Neutrophil (primary cell): Measurements from ENCODE around the gene ZFP69B.
A peak's percentile ranks its signal among the peaks of the same experiment; 100 is the strongest.

ENCODE experiments used
- H3K27ac ChIP-seq: fragments of 200-600 bp; sonication (generic); 2 replicates; pipeline ENCODE4 v1.5.1; 2016; ENCODE audit warnings: mild to moderate bottlenecking, moderate library complexity
- H3K27me3 ChIP-seq: fragments of 200-600 bp; sonication (generic); 2 replicates; pipeline ENCODE4 v1.6.0; 2016; ENCODE audit warnings: mild to moderate bottlenecking
- H3K36me3 ChIP-seq: fragments of 200-600 bp; sonication (generic); 2 replicates; pipeline ENCODE4 v1.5.1; 2017
- H3K4me1 ChIP-seq, 2 experiments: fragments of 200-600 bp in 1 of 2; sonication (generic) in 1 of 2; 1 replicate in 1 of 2; 2 replicates in 1 of 2; pipeline versions ENCODE4 v1.5.1 to v1.6.1; 2013 to 2016; ENCODE audit warnings: low read depth in 1 of 2, low read length in 1 of 2, mild to moderate bottlenecking in 1 of 2, moderate library complexity in 1 of 2; ENCODE audit not compliant: control insufficient read depth in 1 of 2, insufficient read depth in 1 of 2
- H3K4me3 ChIP-seq, 2 experiments: fragments of 200-600 bp in 1 of 2; sonication (generic) in 1 of 2; 1 replicate in 1 of 2; 2 replicates in 1 of 2; pipeline ENCODE4 v1.5.1; 2013 to 2016; ENCODE audit warnings: low read depth in 1 of 2, low read length in 1 of 2, mild to moderate bottlenecking in 1 of 2, moderate library complexity in 1 of 2
- H3K9me3 ChIP-seq: fragments of 200-600 bp; sonication (generic); 2 replicates; pipeline ENCODE4 v1.5.1; 2016
- TF ChIP-seq, protein P1 (sequence below): fragments of 200-600 bp; sonication (generic); IDR thresholded peaks from 2 replicates; pipeline ENCODE4 v1.5.1; 2016; ENCODE audit warnings: antibody characterized with exemption

Gene ZFP69B

DNA sequence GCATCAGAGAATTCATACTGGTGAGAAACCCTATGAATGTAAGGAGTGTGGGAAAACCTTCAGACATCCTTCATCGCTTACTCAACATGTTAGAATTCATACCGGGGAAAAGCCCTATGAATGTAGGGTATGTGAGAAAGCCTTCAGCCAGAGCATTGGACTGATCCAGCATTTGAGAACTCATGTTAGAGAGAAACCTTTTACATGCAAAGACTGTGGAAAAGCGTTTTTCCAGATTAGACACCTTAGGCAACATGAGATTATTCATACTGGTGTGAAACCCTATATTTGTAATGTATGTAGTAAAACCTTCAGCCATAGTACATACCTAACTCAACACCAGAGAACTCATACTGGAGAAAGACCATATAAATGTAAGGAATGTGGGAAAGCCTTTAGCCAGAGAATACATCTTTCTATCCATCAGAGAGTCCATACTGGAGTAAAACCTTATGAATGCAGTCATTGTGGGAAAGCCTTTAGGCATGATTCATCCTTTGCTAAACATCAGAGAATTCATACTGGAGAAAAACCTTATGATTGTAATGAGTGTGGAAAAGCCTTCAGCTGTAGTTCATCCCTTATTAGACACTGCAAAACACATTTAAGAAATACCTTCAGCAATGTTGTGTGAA lies 12.8 kb downstream of the ZFP69B start:
- H3K27ac ChIP-seq, result no peak overlapping the region
- TF ChIP-seq, protein P1, sequence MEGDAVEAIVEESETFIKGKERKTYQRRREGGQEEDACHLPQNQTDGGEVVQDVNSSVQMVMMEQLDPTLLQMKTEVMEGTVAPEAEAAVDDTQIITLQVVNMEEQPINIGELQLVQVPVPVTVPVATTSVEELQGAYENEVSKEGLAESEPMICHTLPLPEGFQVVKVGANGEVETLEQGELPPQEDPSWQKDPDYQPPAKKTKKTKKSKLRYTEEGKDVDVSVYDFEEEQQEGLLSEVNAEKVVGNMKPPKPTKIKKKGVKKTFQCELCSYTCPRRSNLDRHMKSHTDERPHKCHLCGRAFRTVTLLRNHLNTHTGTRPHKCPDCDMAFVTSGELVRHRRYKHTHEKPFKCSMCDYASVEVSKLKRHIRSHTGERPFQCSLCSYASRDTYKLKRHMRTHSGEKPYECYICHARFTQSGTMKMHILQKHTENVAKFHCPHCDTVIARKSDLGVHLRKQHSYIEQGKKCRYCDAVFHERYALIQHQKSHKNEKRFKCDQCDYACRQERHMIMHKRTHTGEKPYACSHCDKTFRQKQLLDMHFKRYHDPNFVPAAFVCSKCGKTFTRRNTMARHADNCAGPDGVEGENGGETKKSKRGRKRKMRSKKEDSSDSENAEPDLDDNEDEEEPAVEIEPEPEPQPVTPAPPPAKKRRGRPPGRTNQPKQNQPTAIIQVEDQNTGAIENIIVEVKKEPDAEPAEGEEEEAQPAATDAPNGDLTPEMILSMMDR, result no peak
- H3K27me3 ChIP-seq, result no peaks in the 10 kb centered on the region
- H3K4me3 ChIP-seq, result no peak overlapping the region
- H3K4me1 ChIP-seq, result no peaks in the 10 kb centered on the region
- H3K36me3 ChIP-seq, result no peaks in the 10 kb centered on the region
- peaks cover 86% of the 10 kb centered on the region for H3K9me3 ChIP-seq

DNA sequence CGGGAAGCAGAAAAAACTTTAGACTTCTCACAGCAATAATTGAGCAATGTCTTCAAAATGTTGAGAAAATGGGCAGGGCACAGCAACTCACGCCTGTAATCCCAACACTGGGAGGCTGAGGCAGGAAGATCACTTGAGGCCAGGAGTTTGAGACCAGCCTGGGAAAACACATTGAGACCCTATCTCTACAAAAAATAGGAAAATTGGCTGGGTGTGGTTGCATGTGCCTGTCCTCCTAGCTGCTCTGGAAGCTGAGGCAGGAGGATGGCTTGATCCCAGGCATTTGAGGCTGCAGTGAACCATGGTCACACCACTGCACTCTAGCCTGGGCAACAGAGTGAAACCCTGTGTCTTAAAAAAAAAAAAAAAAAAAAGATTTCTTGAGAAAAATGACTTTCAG lies 19.1 kb downstream of the ZFP69B start:
- Histone ChIP-seq H3K27me3 (no peaks in the 10 kb centered on the region), H3K4me1 (no peaks in the 10 kb centered on the region), H3K4me3 (no peak overlapping the region), H3K36me3 (no peaks in the 10 kb centered on the region), H3K27ac (no peak overlapping the region), H3K9me3 (peaks cover 34% of the 10 kb centered on the region)
- TF ChIP-seq, protein P1, result no peak

DNA sequence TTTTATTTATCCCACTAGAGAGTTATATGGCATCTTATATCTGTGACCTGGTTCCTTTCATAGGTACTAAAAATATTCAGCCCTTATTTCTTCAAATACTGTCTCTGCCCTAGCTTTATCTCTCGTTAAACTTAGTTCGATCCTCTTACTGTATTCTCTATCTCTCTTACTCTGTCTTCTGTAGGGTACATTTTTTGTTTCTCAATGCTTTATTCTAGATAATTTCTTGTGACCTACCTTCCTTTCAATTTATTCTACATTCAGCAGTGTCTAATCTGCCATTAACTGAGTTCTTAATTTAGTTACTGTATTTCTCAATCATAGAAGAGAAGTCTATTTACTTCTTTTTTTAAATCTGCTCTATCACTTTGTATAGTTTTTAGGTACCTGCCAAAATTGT lies 25.0 kb downstream of the ZFP69B start:
- Histone ChIP-seq H3K9me3 (peaks cover 5% of the 10 kb centered on the region), H3K4me3 (no peak overlapping the region)
- TF ChIP-seq, protein P1, result no peak

DNA sequence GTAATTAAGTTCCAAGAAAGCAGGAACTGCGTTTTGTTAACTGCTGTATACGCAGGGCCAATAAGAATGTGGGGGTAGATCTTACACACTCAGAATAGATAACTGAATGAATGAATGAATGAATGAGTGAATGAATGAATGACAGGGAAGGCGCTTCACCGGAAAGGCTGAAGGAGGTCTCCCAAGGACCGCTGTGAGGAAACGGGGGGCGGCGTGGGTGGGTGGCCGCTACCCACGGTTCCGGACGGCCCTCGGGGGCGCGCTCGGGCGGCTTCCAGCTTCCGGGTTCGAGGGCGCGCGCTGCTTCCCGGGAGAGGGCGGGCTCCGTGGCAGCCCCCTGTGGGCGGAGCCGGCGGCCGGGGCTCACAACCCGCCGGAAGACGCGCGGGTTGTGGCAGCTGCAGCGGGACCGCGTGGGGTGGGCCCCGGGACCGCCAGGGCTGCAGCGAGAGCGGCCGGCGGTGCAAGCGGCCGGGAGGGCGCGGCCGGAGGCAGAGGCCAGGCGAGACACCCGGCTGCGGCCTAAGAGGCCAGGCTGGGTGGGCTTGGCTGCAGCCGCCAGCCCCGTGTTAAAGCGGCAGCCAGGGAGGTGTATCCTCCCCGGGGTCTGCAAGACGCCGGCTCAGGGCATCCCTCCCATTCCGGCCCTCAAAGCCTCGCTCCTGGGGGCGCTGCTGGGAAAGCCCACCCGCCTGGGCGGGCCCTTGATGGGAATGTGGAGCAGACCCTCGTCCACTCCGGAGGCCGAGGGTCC lies 26.8 kb downstream of the ZFP69B start, which contains the start of gene ZFP69:
ZFP69 (plus strand) TSS at position 367 of the 754 bp plus-strand sequence. CDS start 2,072 bp downstream, outside the sequence.
- Histone ChIP-seq H3K4me3 (peak within 1 kb of the TSS; percentile 65 to 67), H3K36me3 (no peaks in the 10 kb centered on the region), H3K27ac (peak within 1 kb of the TSS; percentile 23), H3K9me3 (peaks cover 5% of the 10 kb centered on the region), H3K4me1 (peaks cover 10 to 11% of the 10 kb centered on the region in 2 experiments), H3K27me3 (no peaks in the 10 kb centered on the region)
- TF ChIP-seq, protein P1, result no peak

More for the DNA sequence above, 25.0 kb downstream of the ZFP69B start:
- Histone ChIP-seq H3K36me3 (no peaks in the 10 kb centered on the region), H3K4me1 (peaks cover 10 to 11% of the 10 kb centered on the region in 2 experiments), H3K27ac (no peak overlapping the region), H3K27me3 (no peaks in the 10 kb centered on the region)

DNA sequence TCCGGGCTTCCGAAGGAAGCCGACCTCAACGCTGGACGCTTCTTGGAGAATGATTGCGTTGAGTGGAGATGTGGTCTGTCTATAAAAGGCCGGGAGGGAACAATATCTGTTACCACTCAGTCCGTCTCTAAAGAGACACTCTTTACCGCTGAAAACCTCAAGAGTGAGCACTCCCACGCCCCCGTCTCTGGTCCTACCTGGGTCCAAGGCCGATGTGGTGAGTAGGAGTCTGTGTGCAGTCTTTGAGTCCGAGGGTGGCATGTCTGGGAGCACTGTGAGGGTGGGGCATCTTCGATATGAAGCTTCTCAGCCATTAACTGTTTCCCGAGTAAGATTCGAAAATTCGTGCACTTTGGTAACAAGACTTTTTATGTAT lies 27.4 kb downstream of the ZFP69B start:
- Histone ChIP-seq H3K36me3 (no peaks in the 10 kb centered on the region), H3K27ac (no peak overlapping the region), H3K4me1 (peaks cover 10 to 11% of the 10 kb centered on the region in 2 experiments), H3K27me3 (no peaks in the 10 kb centered on the region), H3K4me3 (peak overlapping the region; percentile 65 to 67), H3K9me3 (peaks cover 5% of the 10 kb centered on the region)
- TF ChIP-seq, protein P1, result no peak
